Esophagus squamous epithelium (tissue), 5 donors: Measurements from ENCODE around the gene CEP350. TPM values are rescaled to one million over a fixed set of nuclear protein-coding genes. Genes with fewer than 3 reads are reported as not detected.

Source experiments
- DNase-seq: peaks from one replicate; lab custom pipeline; 2025; lab: John Stamatoyannopoulos, UW
- H3K27ac ChIP-seq, 4 donors: fragments of 200-600 bp; sonication (generic); one replicate each; pipeline ENCODE4 v1.5.1; 2016 to 2019; ENCODE audit warnings: mild to moderate bottlenecking in 1 of 4
- H3K27me3 ChIP-seq, 4 donors: fragments of 200-600 bp; sonication (generic); 1 replicate in 3 of 4; 2 replicates in 1 of 4; pipeline versions ENCODE4 v1.5.1 to v1.6.0; 2017 to 2021; ENCODE audit warnings: antibody characterized with exemption in 1 of 4
- H3K36me3 ChIP-seq, 3 donors: fragments of 200-600 bp; sonication (generic); one replicate each; pipeline ENCODE4 v1.5.1; 2016 to 2019
- H3K4me1 ChIP-seq, 3 donors: fragments of 200-600 bp; sonication (generic); one replicate each; pipeline ENCODE4 v1.5.1; 2017 to 2019
- H3K4me3 ChIP-seq, 4 donors: fragments of 200-600 bp; sonication (generic); 1 replicate in 3 of 4; 2 replicates in 1 of 4; pipeline ENCODE4 v1.5.1; 2016 to 2019; ENCODE audit warnings: mild to moderate bottlenecking in 2 of 4, moderate library complexity in 1 of 4
- H3K9me3 ChIP-seq, 3 donors: fragments of 200-600 bp; sonication (generic); one replicate each; pipeline ENCODE4 v1.5.1; 2016 to 2019
- CTCF ChIP-seq, 6 experiments: fragments of 450-650 bp in 4 of 6; fragments of 200-600 bp in 2 of 6; sonication (generic) in 2 of 6; IDR thresholded peaks; one replicate each; pipeline ENCODE4 v1.5.1; 2016 to 2019; ENCODE audit warnings: antibody characterized with exemption in 6 of 6, mild to moderate bottlenecking in 4 of 6, moderate library complexity in 4 of 6
- POLR2A ChIP-seq, 4 donors: fragments of 450-650 bp; IDR thresholded peaks; one replicate each; pipeline ENCODE4 v1.6.1; 2017; ENCODE audit warnings: antibody characterized with exemption in 4 of 4, mild to moderate bottlenecking in 4 of 4, moderate library complexity in 3 of 4
- WGBS, 2 donors: methylation state at CpG; one replicate each; pipeline ENCODE4 v1.1.5; 2018; 5-methylcytosine and 5-hydroxymethylcytosine counted together
- intact Hi-C: fragments of 100-400 bp; cut with DNase I; formaldehyde crosslinking; loops from one replicate; pipeline ENCODE4 v1.15.0; 2022
- total RNA-seq, 4 donors: library from RNA; depleted of rRNA; stranded (reverse); fragments of >200 nt; gene quantifications; one replicate each; pipeline ENCODE4 v1.1.0, GENCODE V29; 2016
- donor health status: DM: yes; HTN: yes; CAD: no.

The CEP350 gene
- total RNA-seq, 4 donors from 2014 or later, result 31.1 to 66.9 (median 45.2) TPM

- TF ChIP-seq POLR2A (IDR thresholded peaks at IDR 0.05), result no peak
- TF ChIP-seq CTCF (IDR thresholded peaks at IDR 0.05), result no peak
- H3K27ac ChIP-seq, result no peak overlapping the region
- no peaks in the 10 kb centered on the region for H3K4me1 ChIP-seq
- intact Hi-C loops, result no loop called here
- no peaks in the 10 kb centered on the region for H3K9me3 ChIP-seq
- no peaks in the 10 kb centered on the region for H3K27me3 ChIP-seq
- no peak overlapping the region for H3K4me3 ChIP-seq
- 67 to 76% methylated on average over 2 of the region's 2 CpGs for WGBS, 2 donors
- DNase-seq, result no peak
- H3K36me3 ChIP-seq, result no peaks in the 10 kb centered on the region
These were observed 183.2 kb downstream of the CEP350 start for GRCh38 chr1:180137776-180138175.

- H3K4me1 ChIP-seq, result no peaks in the 10 kb centered on the region
- intact Hi-C loops, result no loop called here
- no peaks in the 10 kb centered on the region for H3K27me3 ChIP-seq
- H3K27ac ChIP-seq, result no peak overlapping the region
- DNase-seq, result no peak
- H3K4me3 ChIP-seq, result no peak overlapping the region
- H3K36me3 ChIP-seq, result no peaks in the 10 kb centered on the region
- WGBS, 2 donors, result 65 to 71% methylated on average over 6 of the region's 6 CpGs
- no peaks in the 10 kb centered on the region for H3K9me3 ChIP-seq
- no peak for TF ChIP-seq CTCF (IDR thresholded peaks at IDR 0.05)
- TF ChIP-seq POLR2A (IDR thresholded peaks at IDR 0.05), result no peak
These were observed 186.8 kb downstream of the CEP350 start for GRCh38 chr1:180141381-180141934.

- no peak for TF ChIP-seq POLR2A (IDR thresholded peaks at IDR 0.05)
- no peak for TF ChIP-seq CTCF (IDR thresholded peaks at IDR 0.05)
- Histone ChIP-seq H3K9me3 (no peaks in the 10 kb centered on the region), H3K27me3 (no peaks in the 10 kb centered on the region), H3K36me3 (no peaks in the 10 kb centered on the region), H3K4me1 (no peaks in the 10 kb centered on the region), H3K27ac (no peak overlapping the region), H3K4me3 (no peak overlapping the region)
- no peak for DNase-seq
- 50 to 51% methylated on average over 3 of the region's 3 CpGs for WGBS, 2 donors
- intact Hi-C loops, result no loop called here
These were observed 188.7 kb downstream of the CEP350 start for GRCh38 chr1:180143359-180143758.

- Histone ChIP-seq H3K4me3 (no peak overlapping the region), H3K9me3 (no peaks in the 10 kb centered on the region), H3K27me3 (no peaks in the 10 kb centered on the region), H3K36me3 (no peaks in the 10 kb centered on the region), H3K4me1 (no peaks in the 10 kb centered on the region), H3K27ac (peak overlapping the region in 1 of 4 donors; percentile 27)
- intact Hi-C loops, result no loop called here
- WGBS, 2 donors, result 62 to 68% methylated on average over 6 of the region's 6 CpGs
- TF ChIP-seq POLR2A (IDR thresholded peaks at IDR 0.05) (no peak), CTCF (IDR thresholded peaks at IDR 0.05) (no peak)
- DNase-seq, result no peak
These were observed 190.2 kb downstream of the CEP350 start for GRCh38 chr1:180144659-180145357.

GRCh38 chr1:180145446-180145845 lies 190.8 kb downstream of the CEP350 start:
- intact Hi-C loops, result no loop called here
- Histone ChIP-seq H3K36me3 (no peaks in the 10 kb centered on the region), H3K4me3 (no peak overlapping the region), H3K27ac (peak overlapping the region in 1 of 4 donors; percentile 27), H3K4me1 (no peaks in the 10 kb centered on the region), H3K27me3 (no peaks in the 10 kb centered on the region), H3K9me3 (no peaks in the 10 kb centered on the region)
- TF ChIP-seq CTCF (IDR thresholded peaks at IDR 0.05) (no peak), POLR2A (IDR thresholded peaks at IDR 0.05) (no peak)
- 88 to 89% methylated on average over 3 of the region's 3 CpGs for WGBS, 2 donors
- no peak for DNase-seq
